Activated CD4-positive, alpha-beta T cell treated with anti-CD3 and anti-CD28 coated beads, Interleukin-2, amount 10 ng/mL, durations not matched to agents 7 days and 5 days (primary cell): Measurements from ENCODE around the gene CMTM1. TPM values are rescaled to one million over a fixed set of nuclear protein-coding genes. Genes with fewer than 3 reads are reported as not detected.
"Not testable (repeated sequence)": the region's sequence is repeated elsewhere in the genome, so short reads cannot be mapped to it uniquely, and the experiment has no call there.

ENCODE experiments used
- CTCF ChIA-PET: fragments of 350-600 bp; sonication (Branson Sonifier 250); formaldehyde crosslinking; loops from one replicate; lab custom pipeline; 2021; ENCODE audit warnings: antibody characterized with exemption; lab: Charles Lee
- POLR2A ChIA-PET: fragments of 350-600 bp; sonication (Branson Sonifier 250); formaldehyde crosslinking; loops from one replicate; lab custom pipeline; 2021; ENCODE audit warnings: antibody characterized with exemption; lab: Charles Lee
- DNase-seq: peaks from one replicate; pipeline ENCODE4 v3.0.0-alpha.2; 2020
- H3K27ac Mint-ChIP-seq: one replicate; pipeline ENCODE4 v1.8.0; 2021; ENCODE audit warnings: mild to moderate bottlenecking, moderate library complexity, mixed read lengths
- H3K27me3 Mint-ChIP-seq: one replicate; pipeline ENCODE4 v1.8.0; 2021; ENCODE audit warnings: mixed read lengths
- H3K36me3 Mint-ChIP-seq: one replicate; pipeline ENCODE4 v1.8.0; 2021; ENCODE audit warnings: low read depth, mixed read lengths
- H3K4me1 Mint-ChIP-seq: one replicate; pipeline ENCODE4 v1.8.0; 2021; ENCODE audit warnings: mixed read lengths
- H3K4me3 Mint-ChIP-seq: one replicate; pipeline ENCODE4 v1.8.0; 2021; ENCODE audit warnings: mild to moderate bottlenecking, moderate library complexity, mixed read lengths
- H3K9me3 Mint-ChIP-seq: one replicate; pipeline ENCODE4 v1.8.0; 2021; ENCODE audit warnings: mixed read lengths
- total RNA-seq, 2 experiments: library from RNA; stranded (reverse); gene quantifications; one replicate each; pipeline ENCODE4 v1.2.3, GENCODE V29; 2021

Gene CMTM1
- total RNA-seq, 2 experiments from 2014 or later: 12.3 to 15.3 TPM

GRCh38 chr16:66616169-66616568, 49.9 kb downstream of the CMTM1 start:
- Mint-ChIP-seq H3K9me3 (no peaks in the 10 kb centered on the region), H3K36me3 (peaks cover 14% of the 10 kb centered on the region), H3K27me3 (no peaks in the 10 kb centered on the region), H3K4me3 (no peak overlapping the region), H3K27ac (no peak overlapping the region), H3K4me1 (no peaks in the 10 kb centered on the region)
- CTCF ChIA-PET: no interaction called here
- DNase-seq: no peak
- POLR2A ChIA-PET: no interaction called here

DNA sequence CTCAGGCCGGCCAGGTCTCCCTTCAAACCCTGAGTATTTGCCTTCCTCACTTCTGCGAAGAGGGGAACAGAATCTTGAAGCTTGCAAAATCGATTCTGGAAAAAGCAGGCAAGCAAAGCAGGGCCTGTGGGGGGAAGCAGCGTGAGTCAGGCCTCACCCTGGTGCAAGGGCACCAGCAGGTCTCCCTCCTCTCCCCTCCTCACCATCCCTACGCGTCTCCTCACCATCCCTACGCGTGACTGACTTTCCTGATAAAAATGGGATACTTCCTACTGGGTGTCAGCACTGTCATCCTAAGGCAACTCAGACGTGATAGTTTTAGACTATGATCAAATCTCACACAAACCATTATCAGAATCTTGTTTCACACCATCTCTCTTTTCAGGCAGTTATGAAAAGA, 50.4 kb downstream of the CMTM1 start:
- ChIA-PET CTCF (interaction anchor here (1.4 kb wide), 1 partner anchor 34 kb away, joined by 5 read pairs; no protein-coding TSS in a partner anchor), POLR2A (no interaction called here)
- Mint-ChIP-seq H3K4me1 (no peaks in the 10 kb centered on the region), H3K36me3 (peaks cover 10% of the 10 kb centered on the region), H3K4me3 (no peak overlapping the region), H3K27me3 (no peaks in the 10 kb centered on the region), H3K27ac (no peak overlapping the region), H3K9me3 (no peaks in the 10 kb centered on the region)
- DNase-seq: no peak

- peaks cover 8% of the 10 kb centered on the region for H3K36me3 Mint-ChIP-seq
- no peak overlapping the region for H3K4me3 Mint-ChIP-seq
- ChIA-PET CTCF (interaction anchor here (0.6 to 2.2 kb wide), 4 partner anchors 9 to 156 kb away, joined by 3 to 11 read pairs (median 4); no protein-coding TSS in a partner anchor), POLR2A (no interaction called here)
- no peaks in the 10 kb centered on the region for H3K9me3 Mint-ChIP-seq
- no peaks in the 10 kb centered on the region for H3K27me3 Mint-ChIP-seq
- no peak overlapping the region for H3K27ac Mint-ChIP-seq
- no peak for DNase-seq
- no peaks in the 10 kb centered on the region for H3K4me1 Mint-ChIP-seq
Observed at GRCh38 chr16:66617010-66617434, 50.8 kb downstream of the CMTM1 start.

DNA sequence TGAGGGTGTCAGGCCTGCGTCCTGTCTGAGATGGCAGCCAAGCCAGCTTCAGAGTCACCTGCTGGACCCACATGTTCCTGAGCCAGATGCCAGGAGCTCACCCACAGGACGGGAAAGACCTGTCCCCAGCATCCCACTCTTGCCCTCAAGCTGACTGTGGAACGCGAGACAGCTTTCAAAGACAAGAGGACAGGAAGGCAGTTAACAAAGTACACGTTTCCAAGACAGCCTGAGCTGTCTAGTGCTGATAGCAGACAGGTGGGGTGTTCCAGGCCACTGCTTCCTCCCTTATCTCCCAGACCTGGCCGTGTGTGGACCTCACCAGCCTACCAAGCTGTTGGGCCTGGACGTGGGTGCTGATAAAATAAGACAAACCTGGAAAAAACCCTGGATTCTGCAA, 51.5 kb downstream of the CMTM1 start:
- DNase-seq: no peak
- Mint-ChIP-seq H3K4me3 (no peak overlapping the region), H3K27ac (no peak overlapping the region), H3K27me3 (no peaks in the 10 kb centered on the region), H3K36me3 (peaks cover 7% of the 10 kb centered on the region), H3K9me3 (no peaks in the 10 kb centered on the region), H3K4me1 (no peaks in the 10 kb centered on the region)
- POLR2A ChIA-PET: no interaction called here
- CTCF ChIA-PET: interaction anchor here (0.5 to 2.2 kb wide), 6 partner anchors 10 to 1178 kb away, joined by 3 to 11 read pairs (median 4); no protein-coding TSS in a partner anchor

- CTCF ChIA-PET: interaction anchor here (0.6 to 2.2 kb wide), 4 partner anchors 11 to 32 kb away, joined by 3 to 11 read pairs (median 4); no protein-coding TSS in a partner anchor
- no peaks in the 10 kb centered on the region for H3K27me3 Mint-ChIP-seq
- no peak overlapping the region for H3K27ac Mint-ChIP-seq
Observed at GRCh38 chr16:66618588-66619375, 52.5 kb downstream of the CMTM1 start.

GRCh38 chr16:66619534-66620428, 53.5 kb downstream of the CMTM1 start:
- Mint-ChIP-seq H3K4me1 (no peaks in the 10 kb centered on the region), H3K27ac (no peak overlapping the region), H3K9me3 (no peaks in the 10 kb centered on the region), H3K27me3 (no peaks in the 10 kb centered on the region), H3K4me3 (no peak overlapping the region), H3K36me3 (no peaks in the 10 kb centered on the region)
- no peak for DNase-seq
- ChIA-PET CTCF (interaction anchor here (0.6 to 1.8 kb wide), 9 partner anchors 9 to 309 kb away, joined by 3 to 12 read pairs (median 3); no protein-coding TSS in a partner anchor), POLR2A (no interaction called here)

More at GRCh38 chr16:66618588-66619375, 52.5 kb downstream of the CMTM1 start:
- Mint-ChIP-seq H3K36me3 (no peaks in the 10 kb centered on the region), H3K9me3 (no peaks in the 10 kb centered on the region), H3K4me1 (no peaks in the 10 kb centered on the region), H3K4me3 (no peak overlapping the region)
- POLR2A ChIA-PET: no interaction called here
- no peak for DNase-seq

DNA sequence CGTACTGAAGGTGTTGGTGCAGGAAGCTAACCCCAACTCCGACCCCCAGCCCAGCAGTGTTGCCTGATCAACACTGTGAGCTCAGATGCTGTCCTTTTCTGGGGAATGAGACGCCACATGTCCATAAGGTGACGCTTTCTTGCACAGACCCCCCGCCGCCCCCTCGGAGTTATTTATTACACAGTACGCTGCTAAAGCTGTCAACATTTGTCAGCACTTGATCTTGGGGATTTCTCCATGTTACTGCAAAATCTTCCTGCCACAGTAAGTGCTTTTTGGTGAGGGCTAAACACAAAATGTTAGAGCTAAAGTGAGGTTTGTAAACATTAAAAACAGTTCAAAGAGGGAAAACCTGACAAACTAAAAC, 54.2 kb downstream of the CMTM1 start:
- CTCF ChIA-PET: interaction anchor here (0.6 to 1.8 kb wide), 8 partner anchors 10 to 308 kb away, joined by 3 to 12 read pairs (median 3); no protein-coding TSS in a partner anchor
- no peaks in the 10 kb centered on the region for H3K9me3 Mint-ChIP-seq
- no peak overlapping the region for H3K4me3 Mint-ChIP-seq
- H3K4me1 Mint-ChIP-seq: no peaks in the 10 kb centered on the region
- POLR2A ChIA-PET: no interaction called here
- DNase-seq: no peak
- H3K36me3 Mint-ChIP-seq: no peaks in the 10 kb centered on the region
- H3K27me3 Mint-ChIP-seq: no peaks in the 10 kb centered on the region
- no peak overlapping the region for H3K27ac Mint-ChIP-seq

- Mint-ChIP-seq H3K4me3 (no peak overlapping the region), H3K4me1 (no peaks in the 10 kb centered on the region), H3K36me3 (no peaks in the 10 kb centered on the region), H3K27me3 (no peaks in the 10 kb centered on the region), H3K9me3 (no peaks in the 10 kb centered on the region), H3K27ac (no peak overlapping the region)
- DNase-seq: no peak
- CTCF ChIA-PET: interaction anchor here (0.6 kb wide), 1 partner anchor 113 kb away, joined by 5 read pairs; no protein-coding TSS in a partner anchor
- POLR2A ChIA-PET: no interaction called here
Observed at GRCh38 chr16:66621973-66622372, 55.7 kb downstream of the CMTM1 start.

DNA sequence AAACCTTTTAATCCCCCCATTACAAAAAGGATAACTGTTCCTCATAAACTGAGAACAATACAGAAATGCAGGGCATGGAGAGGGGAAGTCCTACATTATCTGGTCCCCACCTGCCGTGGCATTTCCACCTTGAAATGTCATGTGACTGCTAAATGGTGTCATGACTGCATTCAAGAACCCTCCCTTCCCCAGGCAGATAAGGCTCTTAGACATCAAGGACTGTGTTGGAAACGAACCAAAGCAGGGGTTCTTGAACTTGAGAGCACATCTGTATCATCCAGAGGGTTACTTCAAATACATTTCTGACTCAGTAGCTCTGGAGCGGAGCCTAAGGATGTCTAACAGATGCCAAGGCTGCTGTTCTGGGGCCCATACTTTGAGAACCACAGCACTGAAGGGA, 56.6 kb downstream of the CMTM1 start:
- Mint-ChIP-seq H3K27ac (no peak overlapping the region), H3K27me3 (no peaks in the 10 kb centered on the region), H3K4me1 (no peaks in the 10 kb centered on the region), H3K4me3 (no peak overlapping the region), H3K36me3 (no peaks in the 10 kb centered on the region), H3K9me3 (no peaks in the 10 kb centered on the region)
- CTCF ChIA-PET: interaction anchor here (0.6 kb wide), 1 partner anchor 112 kb away, joined by 5 read pairs; no protein-coding TSS in a partner anchor
- no peak for DNase-seq
- POLR2A ChIA-PET: no interaction called here

GRCh38 chr16:66623755-66624154, 57.5 kb downstream of the CMTM1 start:
- no peaks in the 10 kb centered on the region for H3K4me1 Mint-ChIP-seq
- no peaks in the 10 kb centered on the region for H3K36me3 Mint-ChIP-seq
- no peak for DNase-seq
- no peaks in the 10 kb centered on the region for H3K27me3 Mint-ChIP-seq
- H3K27ac Mint-ChIP-seq: no peak overlapping the region
- no peak overlapping the region for H3K4me3 Mint-ChIP-seq
- CTCF ChIA-PET: interaction anchor here (1.8 kb wide), 1 partner anchor 16 kb away, joined by 9 read pairs; no protein-coding TSS in a partner anchor
- POLR2A ChIA-PET: no interaction called here
- H3K9me3 Mint-ChIP-seq: no peaks in the 10 kb centered on the region

GRCh38 chr16:66627611-66628378, 61.6 kb downstream of the CMTM1 start:
- H3K9me3 Mint-ChIP-seq, DNase-seq, H3K4me3 Mint-ChIP-seq, H3K27me3 Mint-ChIP-seq, H3K27ac Mint-ChIP-seq, CTCF ChIA-PET, POLR2A ChIA-PET, H3K4me1 Mint-ChIP-seq, H3K36me3 Mint-ChIP-seq: not testable (repeated sequence)
